Measurements from ENCODE around the gene FEM1A. TPM values are rescaled to one million over a fixed set of nuclear protein-coding genes. Genes with fewer than 3 reads are reported as not detected.
"Not testable (repeated sequence)": the region's sequence is repeated elsewhere in the genome, so short reads cannot be mapped to it uniquely, and the experiment has no call there.

Gene FEM1A
- total and polyA plus RNA-seq, 2 of the 8 experiments (the other 6 are each of a cell fraction or from before 2014, with no cell fraction given): 6.7 to 16.1 TPM

- no peak for TF ChIP-seq SP2 (IDR thresholded peaks at IDR 0.05; ENCODE audit: low read length)
- TF ChIP-seq SAP30 (IDR thresholded peaks at IDR 0.05; ENCODE audit: insufficient read depth, insufficient replicate concordance, low read length): no peak
- TF ChIP-seq KDM5A (IDR thresholded peaks at IDR 0.05; ENCODE audit: low read length): no peak
- no peak for TF ChIP-seq EGR1 (IDR thresholded peaks at IDR 0.05; ENCODE audit: borderline replicate concordance, low read depth, low read length)
Observed at GRCh38 chr19:4831304-4831978, 39.9 kb downstream of the FEM1A start, which contains the start of gene TICAM1 (continued).

DNA sequence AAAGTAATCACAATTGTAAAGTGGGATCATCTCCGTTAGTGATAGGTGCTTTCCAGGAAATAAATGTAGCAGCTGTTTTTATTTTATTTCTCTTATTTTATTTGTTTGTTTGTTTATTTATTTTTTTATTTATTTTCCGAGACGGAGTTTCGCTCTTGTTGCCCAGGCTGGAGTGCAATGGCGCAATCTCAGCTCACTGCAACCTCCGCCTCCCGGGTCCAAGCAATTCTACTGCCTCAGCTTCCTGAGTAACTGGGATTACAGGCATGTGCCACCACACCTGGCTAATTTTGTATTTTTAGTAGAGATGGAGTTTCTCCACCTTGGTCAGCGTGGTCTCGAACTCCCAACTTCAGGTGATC, 40.4 kb downstream of the FEM1A start:
- H2AK5ac ChIP-seq (ENCODE audit: low read depth, low read length); CTCF ChIA-PET (ENCODE audit: partially characterized antibody); H2BK15ac ChIP-seq (ENCODE audit: low read length); H3K56ac ChIP-seq (replicated peaks; ENCODE audit: insufficient read length, low read depth, low read length); POLR2A ChIA-PET (ENCODE audit: partially characterized antibody); H3K9me3 ChIP-seq (ENCODE audit: insufficient read depth in 2 of 2, low read depth in 1 of 2, low read length in 1 of 2); H4K5ac ChIP-seq (ENCODE audit: insufficient read length, low read depth, low read length); H2BK5ac ChIP-seq (ENCODE audit: low read depth, low read length); H2BK12ac ChIP-seq (ENCODE audit: low read depth, low read length); H3K79me1 ChIP-seq (ENCODE audit: low read depth, low read length); H3K14ac ChIP-seq (ENCODE audit: insufficient read length); H2BK20ac ChIP-seq (ENCODE audit: low read length); H3K4me1 ChIP-seq (replicated peaks in 1 of 4; ENCODE audit: control insufficient read depth in 3 of 4, insufficient read depth in 4 of 4, low read length in 3 of 4); H3K27ac ChIP-seq (ENCODE audit: low read depth, low read length); H3K4ac ChIP-seq (replicated peaks; ENCODE audit: insufficient read length, low read depth, low read length); DNase-seq (ENCODE audit: low read depth in 1 of 2, low spot score in 2 of 2); H3K36me3 ChIP-seq (ENCODE audit: control insufficient read depth in 2 of 4, insufficient read depth in 4 of 4, low read length in 3 of 4); H2BK120ac ChIP-seq (replicated peaks; ENCODE audit: low read depth, low read length); FAIRE-seq; H3K23me2 ChIP-seq (ENCODE audit: low read depth, low read length); H4K20me1 ChIP-seq (replicated peaks in 1 of 2; ENCODE audit: control insufficient read depth in 1 of 2, insufficient read depth in 2 of 2, low read length in 2 of 2); H3K79me2 ChIP-seq (ENCODE audit: control insufficient read depth in 1 of 2, insufficient read depth in 2 of 2, low read length in 2 of 2); H4K91ac ChIP-seq (replicated peaks; ENCODE audit: insufficient read length, low read length); H3K23ac ChIP-seq (ENCODE audit: insufficient read length): not testable (repeated sequence)
- 83% methylated on average over 9 of the region's 9 CpGs; no CpG with 5 or more reads in 1 of the 2 experiments for WGBS, 2 experiments (ENCODE audit: extremely low coverage in 1 of 2, insufficient coverage in 1 of 2, insufficient read length in 1 of 2, insufficient replicate concordance in 2 of 2, low coverage in 1 of 2, low lambda C conversion rate in 2 of 2, missing lambda C conversion rate in 1 of 2)
- peak overlapping the region; percentile 71; the same call in 1 of the 2 replicates for H3K18ac ChIP-seq (ENCODE audit: extremely low read depth, low read length)
- H3K9ac ChIP-seq (replicated peaks in 1 of 4; ENCODE audit: extremely low read depth in 1 of 4, low read depth in 3 of 4, low read length in 3 of 4): 0 out of 7 replicates have a peak overlapping the region, but pooled peaks of 1 of the 4 experiments have one; percentile 25
- peak overlapping the region; percentile 79 for H2AFZ ChIP-seq (ENCODE audit: low read length)
- H3K4me2 ChIP-seq (ENCODE audit: insufficient read depth in 1 of 2, low read depth in 2 of 2, low read length in 2 of 2): peak overlapping the region; percentile 58 to 98
- H3K4me3 ChIP-seq (ENCODE audit: extremely low read depth in 1 of 4, insufficient read depth in 2 of 4, low read depth in 3 of 4, low read length in 4 of 4): peak overlapping the region; percentile 56 to 93 (median 64)
- peak overlapping the region; percentile 28; the same call in 1 of the 2 replicates for H4K8ac ChIP-seq (ENCODE audit: extremely low read depth, insufficient read depth, low read length)
- H3K27me3 ChIP-seq (replicated peaks in 1 of 4; ENCODE audit: control insufficient read depth in 3 of 4, extremely low read depth in 1 of 4, insufficient read depth in 3 of 4, low read length in 3 of 4): peaks cover 0 to 16% (median 12%) of the 10 kb centered on the region in 4 experiments; a peak in 6 of 7 replicates

Data from H1 (cell line).